GM10266 (cell line): Measurements from ENCODE around the gene MANBA.

Experiments
- DNase-seq: peaks from one replicate; pipeline ENCODE4 v3.0.0; 2012; ENCODE audit errors: extremely low spot score
- CTCF ChIP-seq: IDR thresholded peaks from 2 replicates; pipeline ENCODE4 v1.5.1; 2012; ENCODE audit warnings: mild to moderate bottlenecking, low read depth; ENCODE audit not compliant: control insufficient read depth, insufficient read depth; ENCODE audit errors: missing control alignments

MANBA gene

GRCh38 chr4:102598762-102599374, 161.9 kb downstream of the MANBA start:
- no peak for TF ChIP-seq CTCF
- peak; percentile 47 for DNase-seq

GRCh38 chr4:102598086-102598761, 162.5 kb downstream of the MANBA start:
- DNase-seq: no peak
- TF ChIP-seq CTCF: no peak

- TF ChIP-seq CTCF: no peak
- no peak for DNase-seq
These were observed 164.2 kb downstream of the MANBA start for GRCh38 chr4:102596532-102596931.

GRCh38 chr4:102594000-102594399, 166.8 kb downstream of the MANBA start:
- TF ChIP-seq CTCF: no peak
- no peak for DNase-seq

GRCh38 chr4:102593147-102593546, 167.6 kb downstream of the MANBA start:
- no peak for DNase-seq
- TF ChIP-seq CTCF: no peak

- TF ChIP-seq CTCF: no peak
- no peak for DNase-seq
These were observed 168.5 kb downstream of the MANBA start for GRCh38 chr4:102592256-102592655.

- no peak for DNase-seq
- no peak for TF ChIP-seq CTCF
These were observed 171.0 kb downstream of the MANBA start for GRCh38 chr4:102589743-102590142.
